ENCODE measurements around the gene WWOX.
A peak's percentile ranks its signal among the peaks of the same experiment; 100 is the strongest.

WWOX gene

DNA sequence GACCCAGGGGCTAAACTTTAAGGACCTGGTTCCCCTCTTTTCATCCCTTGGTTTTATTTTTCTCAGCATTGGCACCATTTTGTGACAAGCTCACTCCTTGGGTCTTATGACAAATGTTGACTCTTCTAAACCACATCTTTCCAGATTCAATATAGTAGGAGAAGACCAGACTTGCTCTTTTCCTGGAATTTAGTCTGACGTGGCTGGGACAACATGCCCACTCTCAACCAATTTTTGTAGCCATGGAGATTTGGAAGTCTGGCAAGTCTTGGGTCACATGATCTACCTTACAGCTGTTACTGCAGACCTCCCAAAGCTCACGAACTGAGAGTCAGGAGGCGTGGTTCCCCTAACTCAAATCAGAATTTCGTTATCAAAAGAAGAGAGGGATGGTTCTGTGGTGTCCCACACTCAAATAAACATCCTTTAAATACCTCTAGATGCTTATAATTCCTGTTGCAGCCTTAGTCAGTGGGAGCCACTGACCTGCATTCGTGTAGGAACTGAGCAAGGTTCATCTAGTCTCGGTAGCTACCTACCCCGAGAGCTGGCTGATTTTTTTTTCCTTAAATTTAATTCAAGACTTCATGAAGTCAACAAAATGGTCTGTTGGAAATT lies 817.6 kb downstream of the WWOX start:
- Histone ChIP-seq H3K27me3 (no peaks in the 10 kb centered on the region), H3K9me3 (peaks cover 0 to 8% (median 0%) of the 10 kb centered on the region in 3 donors), H3K4me1 (no peaks in the 10 kb centered on the region), H3K27ac (no peak overlapping the region), H3K36me3 (no peaks in the 10 kb centered on the region), H3K4me3 (no peak overlapping the region)
- no peak for TF ChIP-seq CTCF (IDR thresholded peaks at IDR 0.05)
- intact Hi-C loops (cut with DNase I; ENCODE audit: low total_unique reads): no loop called here
- DNase-seq: no peak

GRCh38 chr16:78918805-78919305 lies 819.4 kb downstream of the WWOX start:
- Histone ChIP-seq H3K4me1 (no peaks in the 10 kb centered on the region), H3K27ac (no peak overlapping the region), H3K36me3 (no peaks in the 10 kb centered on the region), H3K27me3 (no peaks in the 10 kb centered on the region), H3K9me3 (peaks cover 0 to 9% (median 0%) of the 10 kb centered on the region in 3 donors), H3K4me3 (no peak overlapping the region)
- DNase-seq: no peak
- intact Hi-C loops (cut with DNase I; ENCODE audit: low total_unique reads): no loop called here
- TF ChIP-seq CTCF (IDR thresholded peaks at IDR 0.05): no peak

GRCh38 chr16:78919852-78920251 lies 820.4 kb downstream of the WWOX start:
- intact Hi-C loops (cut with DNase I; ENCODE audit: low total_unique reads): no loop called here
- Histone ChIP-seq H3K4me3 (no peak overlapping the region), H3K27ac (no peak overlapping the region), H3K27me3 (no peaks in the 10 kb centered on the region), H3K4me1 (no peaks in the 10 kb centered on the region), H3K9me3 (peaks cover 0 to 9% (median 0%) of the 10 kb centered on the region in 3 donors), H3K36me3 (no peaks in the 10 kb centered on the region)
- DNase-seq: no peak
- no peak for TF ChIP-seq CTCF (IDR thresholded peaks at IDR 0.05)

DNA sequence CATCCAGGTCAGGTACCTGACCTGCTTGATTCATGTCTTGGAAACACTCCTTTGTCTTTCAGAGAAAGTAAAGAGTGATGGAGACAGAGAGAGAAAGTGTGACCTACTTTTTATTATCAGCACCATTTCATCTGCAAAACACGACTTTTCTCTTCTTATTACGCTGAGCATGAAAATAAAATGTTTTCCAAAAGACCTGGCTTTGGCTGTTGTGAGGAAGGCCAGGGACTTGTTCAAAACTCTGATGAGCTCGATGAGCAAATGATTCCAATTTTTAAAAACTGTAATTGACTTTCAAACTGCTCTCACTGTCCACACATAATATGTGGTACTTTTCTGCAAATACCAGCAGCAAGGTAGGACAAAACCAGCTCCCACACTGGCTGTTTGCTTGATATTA lies 821.2 kb downstream of the WWOX start:
- no peak for DNase-seq
- intact Hi-C loops (cut with DNase I; ENCODE audit: low total_unique reads): no loop called here
- no peaks in the 10 kb centered on the region for H3K27me3 ChIP-seq
- H3K4me3 ChIP-seq: no peak overlapping the region
- TF ChIP-seq CTCF (IDR thresholded peaks at IDR 0.05): no peak
- no peak overlapping the region for H3K27ac ChIP-seq
- no peaks in the 10 kb centered on the region for H3K4me1 ChIP-seq
- no peaks in the 10 kb centered on the region for H3K36me3 ChIP-seq
- H3K9me3 ChIP-seq: peaks cover 0 to 9% (median 0%) of the 10 kb centered on the region in 3 donors

GRCh38 chr16:78925083-78925767 lies 825.8 kb downstream of the WWOX start:
- intact Hi-C loops (cut with DNase I; ENCODE audit: low total_unique reads): no loop called here
- Histone ChIP-seq H3K27ac (no peak overlapping the region), H3K4me1 (no peaks in the 10 kb centered on the region), H3K9me3 (peaks cover 0 to 9% (median 0%) of the 10 kb centered on the region in 3 donors), H3K27me3 (no peaks in the 10 kb centered on the region), H3K36me3 (no peaks in the 10 kb centered on the region), H3K4me3 (no peak overlapping the region)
- no peak for DNase-seq
- peak in 1 of 2 experiments; percentile 21 for TF ChIP-seq CTCF (IDR thresholded peaks at IDR 0.05)

Measured in tibial artery (tissue), 4 donors.